H1 (cell line): ENCODE data around the gene TELO2. TPM values are rescaled to one million over a fixed set of nuclear protein-coding genes. Genes with fewer than 3 reads are reported as not detected.

Experiments
- CTCF ChIA-PET: fragments of 300-600 bp; sonication (Branson Sonifier 250); formaldehyde crosslinking; loops from one replicate; lab custom pipeline; 2021; ENCODE audit not compliant: partially characterized antibody; lab: Charles Lee
- POLR2A ChIA-PET: fragments of 300-600 bp; sonication (Branson Sonifier 250); formaldehyde crosslinking; loops from one replicate; lab custom pipeline; 2021; ENCODE audit warnings: inconsistent platforms; ENCODE audit not compliant: partially characterized antibody; lab: Charles Lee
- DNase-seq, 2 experiments: peaks; one replicate each; pipeline versions ENCODE4 v3.0.0 to v3.0.0-alpha.2; 2010 to 2022; ENCODE audit warnings: low spot score in 2 of 2, low read depth in 1 of 2, mixed read lengths in 1 of 2
- FAIRE-seq: peaks from 2 replicates; lab custom pipeline; 2011; peaks lifted over from hg19 to GRCh38; lab: Jason Lieb, UNC
- H2AFZ ChIP-seq: 2 replicates; pipeline ENCODE4 v1.8.1; 2012; ENCODE audit warnings: low read length, inconsistent platforms
- H2AK5ac ChIP-seq: 2 replicates; pipeline ENCODE4 v1.6.1; 2013; ENCODE audit warnings: low read depth, low read length
- H2BK120ac ChIP-seq: replicated peaks from 2 replicates; pipeline ENCODE3; 2013; ENCODE audit warnings: low read depth, low read length, inconsistent platforms
- H2BK12ac ChIP-seq: 2 replicates; pipeline ENCODE4 v1.6.1; 2013; ENCODE audit warnings: low read depth, low read length
- H2BK15ac ChIP-seq: 2 replicates; pipeline ENCODE4 v1.6.1; 2013; ENCODE audit warnings: low read length
- H2BK20ac ChIP-seq: 2 replicates; pipeline ENCODE4 v1.6.1; 2013; ENCODE audit warnings: low read length
- H2BK5ac ChIP-seq: 2 replicates; pipeline ENCODE4 v1.6.1; 2013; ENCODE audit warnings: low read depth, low read length
- H3K14ac ChIP-seq: 2 replicates; pipeline ENCODE4 v1.6.1; 2013; ENCODE audit warnings: inconsistent platforms; ENCODE audit not compliant: insufficient read length
- H3K18ac ChIP-seq: 2 replicates; pipeline ENCODE4 v1.6.1; 2013; ENCODE audit warnings: low read length; ENCODE audit errors: extremely low read depth
- H3K23ac ChIP-seq: 2 replicates; pipeline ENCODE4 v1.6.1; 2013; ENCODE audit warnings: inconsistent platforms; ENCODE audit not compliant: insufficient read length
- H3K23me2 ChIP-seq: 2 replicates; pipeline ENCODE4 v1.6.1; 2013; ENCODE audit warnings: low read depth, low read length
- H3K27ac ChIP-seq: 2 replicates; pipeline ENCODE4 v1.6.1; 2011; ENCODE audit warnings: low read depth, low read length, inconsistent platforms
- H3K27me3 ChIP-seq, 4 experiments: replicated peaks in 1 of 4; 1 replicate in 1 of 4; 2 replicates in 3 of 4; pipeline versions ENCODE4 v1.6.1 to v1.8.1; 2011 to 2013; ENCODE audit warnings: low read length in 3 of 4, mild to moderate bottlenecking in 3 of 4, inconsistent platforms in 2 of 4, mixed read lengths in 2 of 4, moderate library complexity in 1 of 4; ENCODE audit not compliant: control insufficient read depth in 3 of 4, insufficient read depth in 3 of 4; ENCODE audit errors: extremely low read depth in 1 of 4
- H3K36me3 ChIP-seq, 4 experiments: 2 replicates each; pipeline versions ENCODE4 v1.6.1 to v1.8.1; 2011 to 2013; ENCODE audit warnings: mild to moderate bottlenecking in 4 of 4, low read length in 3 of 4, moderate library complexity in 2 of 4, control low read depth in 1 of 4, inconsistent platforms in 1 of 4; ENCODE audit not compliant: insufficient read depth in 4 of 4, control insufficient read depth in 2 of 4
- H3K4ac ChIP-seq: replicated peaks from 2 replicates; pipeline ENCODE3; 2013; ENCODE audit warnings: low read length, low read depth, mixed read lengths, inconsistent platforms; ENCODE audit not compliant: insufficient read length
- H3K4me1 ChIP-seq, 4 experiments: replicated peaks in 1 of 4; 1 replicate in 1 of 4; 2 replicates in 3 of 4; pipeline versions ENCODE4 v1.6.1 to v1.8.1; 2011 to 2013; ENCODE audit warnings: low read length in 3 of 4, inconsistent platforms in 2 of 4, mixed read lengths in 1 of 4; ENCODE audit not compliant: insufficient read depth in 4 of 4, control insufficient read depth in 3 of 4
- H3K4me2 ChIP-seq, 2 experiments: 2 replicates each; pipeline versions ENCODE4 v1.6.1 to v1.8.1; 2011 to 2013; ENCODE audit warnings: low read depth in 2 of 2, low read length in 2 of 2, control low read depth in 1 of 2, inconsistent platforms in 1 of 2, mild to moderate bottlenecking in 1 of 2; ENCODE audit not compliant: insufficient read depth in 1 of 2
- H3K4me3 ChIP-seq, 4 experiments: fragments of 200-600, 300-600 bp in 1 of 4; sonication (generic), shearing (Covaris generic), sonication (Bioruptor Twin) in 1 of 4; 2 replicates each; pipeline versions ENCODE4 v1.5.1 to v1.8.1; 2011 to 2016; ENCODE audit warnings: low read length in 4 of 4, low read depth in 3 of 4, control low read depth in 2 of 4, inconsistent platforms in 2 of 4, mild to moderate bottlenecking in 2 of 4, mixed read lengths in 1 of 4, moderate library complexity in 1 of 4; ENCODE audit not compliant: insufficient read depth in 2 of 4; ENCODE audit errors: extremely low read depth in 1 of 4
- H3K56ac ChIP-seq: replicated peaks from 2 replicates; pipeline ENCODE3; 2013; ENCODE audit warnings: low read depth, mild to moderate bottlenecking, mixed read lengths, low read length, inconsistent platforms; ENCODE audit not compliant: insufficient read length
- H3K79me1 ChIP-seq: 2 replicates; pipeline ENCODE4 v1.6.1; 2013; ENCODE audit warnings: low read depth, low read length, control low read depth
- H3K79me2 ChIP-seq, 2 experiments: 2 replicates each; pipeline versions ENCODE4 v1.6.1 to v1.8.1; 2012 to 2013; ENCODE audit warnings: low read length in 2 of 2, mild to moderate bottlenecking in 2 of 2, inconsistent platforms in 1 of 2; ENCODE audit not compliant: insufficient read depth in 2 of 2, control insufficient read depth in 1 of 2
- H3K9ac ChIP-seq, 4 experiments: replicated peaks in 1 of 4; 1 replicate in 1 of 4; 2 replicates in 3 of 4; pipeline versions ENCODE4 v1.6.1 to v1.8.1; 2011 to 2013; ENCODE audit warnings: low read depth in 3 of 4, low read length in 3 of 4, control low read depth in 2 of 4, mild to moderate bottlenecking in 2 of 4, moderate library complexity in 2 of 4, inconsistent platforms in 1 of 4; ENCODE audit errors: extremely low read depth in 1 of 4
- H3K9me3 ChIP-seq, 2 experiments: 2 replicates each; pipeline versions ENCODE4 v1.6.1 to v1.8.1; 2012 to 2013; ENCODE audit warnings: mild to moderate bottlenecking in 2 of 2, moderate library complexity in 2 of 2, control low read depth in 1 of 2, inconsistent platforms in 1 of 2, low read depth in 1 of 2, low read length in 1 of 2, mixed read lengths in 1 of 2; ENCODE audit not compliant: insufficient read depth in 2 of 2
- H4K20me1 ChIP-seq, 2 experiments: replicated peaks in 1 of 2; 2 replicates each; pipeline versions ENCODE3 to v1.8.1; 2011 to 2013; ENCODE audit warnings: inconsistent platforms in 2 of 2, low read length in 2 of 2, mild to moderate bottlenecking in 1 of 2; ENCODE audit not compliant: insufficient read depth in 2 of 2, control insufficient read depth in 1 of 2
- H4K5ac ChIP-seq: 2 replicates; pipeline ENCODE4 v1.6.1; 2013; ENCODE audit warnings: low read length, low read depth, mixed read lengths, inconsistent platforms; ENCODE audit not compliant: insufficient read length
- H4K8ac ChIP-seq: 2 replicates; pipeline ENCODE4 v1.8.0; 2013; ENCODE audit warnings: mild to moderate bottlenecking, moderate library complexity, low read length, inconsistent platforms; ENCODE audit not compliant: insufficient read depth; ENCODE audit errors: extremely low read depth
- H4K91ac ChIP-seq: replicated peaks from 2 replicates; pipeline ENCODE3; 2013; ENCODE audit warnings: low read length, mixed read lengths, inconsistent platforms; ENCODE audit not compliant: insufficient read length
- ASH2L ChIP-seq: fragments of 200-600, 300-600 bp; sonication (generic); IDR thresholded peaks from one replicate; pipeline ENCODE4 v1.7.1; 2017; ENCODE audit warnings: low read length
- CREB1 ChIP-seq: IDR thresholded peaks from 2 replicates; pipeline ENCODE4 v1.6.1; 2012; ENCODE audit warnings: inconsistent platforms
- EGR1 ChIP-seq: IDR thresholded peaks from 2 replicates; pipeline ENCODE4 v1.6.1; 2011; ENCODE audit warnings: low read depth, low read length, borderline replicate concordance
- SP4 ChIP-seq: IDR thresholded peaks from 2 replicates; pipeline ENCODE4 v1.6.1; 2012; ENCODE audit warnings: low read length, inconsistent platforms
- YY1 ChIP-seq: IDR thresholded peaks from 2 replicates; pipeline ENCODE4 v1.6.1; 2011; ENCODE audit warnings: low read depth, mild to moderate bottlenecking, low read length
- WGBS, 2 experiments: shearing (Covaris generic) in 1 of 2; methylation state at CpG; one replicate each; pipeline versions ENCODE4 v1.1.6 to v1.1.7; 2013 to 2015; ENCODE audit warnings: low lambda C conversion rate in 2 of 2, mixed read lengths in 2 of 2, inconsistent platforms in 1 of 2, low coverage in 1 of 2, missing lambda C conversion rate in 1 of 2; ENCODE audit not compliant: insufficient replicate concordance in 2 of 2, insufficient coverage in 1 of 2, insufficient read length in 1 of 2; ENCODE audit errors: extremely low coverage in 1 of 2, missing lambda C conversion rate in 1 of 2; 5-methylcytosine and 5-hydroxymethylcytosine counted together
- polyA plus RNA-seq, 7 experiments: library from polyadenylated mRNA; depleted of rRNA in 3 of 7; stranded (reverse) in 5 of 7; unstranded in 2 of 7; fragments of >200 nt in 5 of 7; fragments of 200-250 nt in 2 of 7; gene quantifications; 1 replicate in 5 of 7; 2 replicates in 1 of 7; 4 replicates in 1 of 7; pipeline versions ENCODE4 v1.2.1 to v1.2.3, GENCODE V29; 2011 to 2013; ENCODE audit warnings: missing spikeins in 2 of 7, mixed read lengths in 2 of 7
- total RNA-seq: library from RNA; stranded (reverse); fragmentation: NEBNext Ultra II Directional; extraction: Animal tissue kit (Norgen Biotek cat#: 25700); gene quantifications from 2 replicates; pipeline ENCODE4 v1.2.1, GENCODE V29; 2021

TELO2 gene
- total and polyA plus RNA-seq, 2 of the 8 experiments (the other 6 are each of a cell fraction or from before 2014, with no cell fraction given) = 39.3 to 64.8 TPM

DNA sequence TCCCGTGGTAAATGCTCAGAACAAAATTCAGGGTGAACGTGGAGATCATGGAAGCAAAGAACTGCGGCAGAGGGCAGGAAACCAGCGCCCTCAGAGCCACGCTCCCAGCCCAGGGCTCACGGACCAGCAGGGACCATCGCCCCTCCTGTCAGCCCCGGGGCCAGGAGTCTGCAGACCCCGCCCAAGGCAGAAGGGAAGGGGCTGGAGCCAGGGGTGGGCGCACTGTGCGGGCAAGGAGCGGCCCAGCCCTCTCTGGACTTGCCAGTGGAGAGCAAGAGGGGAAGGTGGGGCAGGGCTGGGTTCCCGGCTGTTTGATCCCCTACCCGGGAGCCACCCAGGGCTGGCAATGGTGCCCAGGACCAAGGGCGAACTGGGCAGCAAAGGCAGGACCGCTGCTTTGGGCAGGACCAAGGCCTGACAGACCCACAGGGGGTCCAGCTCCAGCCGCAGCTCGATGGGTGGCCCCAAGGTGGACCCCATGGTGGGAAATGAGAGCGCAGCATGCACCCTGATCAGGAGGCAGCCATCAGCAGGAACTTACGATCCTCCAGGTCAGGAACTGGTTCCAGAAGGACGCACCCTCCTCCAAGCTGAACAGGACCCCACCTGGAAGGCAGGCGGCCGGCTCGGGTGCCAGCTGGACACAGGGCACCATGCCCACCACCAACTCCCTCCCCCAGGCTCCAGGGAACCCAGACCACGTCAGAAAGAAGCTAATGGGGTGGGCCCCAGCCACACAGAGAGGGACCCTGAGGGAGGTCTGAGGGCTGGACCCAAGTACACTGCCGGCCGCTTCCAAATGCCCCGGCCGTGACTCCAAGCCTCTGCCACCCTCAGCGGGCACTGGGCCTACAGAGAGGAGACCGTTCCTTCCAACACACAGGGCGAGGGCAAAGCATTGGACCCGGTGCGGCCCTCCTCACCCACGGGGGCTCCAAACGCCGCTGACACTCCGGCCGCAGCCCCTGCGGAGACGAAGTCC, 37.7 kb upstream of the TELO2 start:
- no peak overlapping the region for H3K4ac ChIP-seq
- peaks cover 0 to 35% (median 14%) of the 10 kb centered on the region in 4 experiments; a peak in 6 of 8 replicates for H3K36me3 ChIP-seq
- no peak overlapping the region for H3K56ac ChIP-seq
- no peak overlapping the region for H4K5ac ChIP-seq
- ChIA-PET POLR2A (interaction anchor here (1.1 to 1.3 kb wide), 2 partner anchors 12 kb away, joined by 3 to 4 read pairs; no protein-coding TSS in a partner anchor), CTCF (interaction anchor here (0.5 to 1.4 kb wide), 3 partner anchors 12 to 91 kb away, joined by 3 to 5 read pairs (median 3); partner anchors contain the start of gene CCDC154)
- no peak overlapping the region for H3K18ac ChIP-seq
- no peak overlapping the region for H3K4me3 ChIP-seq
- DNase-seq (no peak), FAIRE-seq (no peak)
- H3K27me3 ChIP-seq = no peaks in the 10 kb centered on the region
- no peak overlapping the region for H2AFZ ChIP-seq
- no peak overlapping the region for H3K23ac ChIP-seq
- no peaks in the 10 kb centered on the region for H3K9me3 ChIP-seq
- no peak overlapping the region for H3K4me2 ChIP-seq
- no peaks in the 10 kb centered on the region for H3K79me2 ChIP-seq
- peaks cover 2 to 6% of the 10 kb centered on the region in 2 experiments for H4K20me1 ChIP-seq
- H2AK5ac ChIP-seq = no peak overlapping the region
- H4K91ac ChIP-seq = no peak overlapping the region
- no peaks in the 10 kb centered on the region for H3K4me1 ChIP-seq
- no peak overlapping the region for H2BK5ac ChIP-seq
- no peak overlapping the region for H3K27ac ChIP-seq
- no peak overlapping the region for H2BK12ac ChIP-seq
- H2BK120ac ChIP-seq = no peak overlapping the region
- no peak overlapping the region for H4K8ac ChIP-seq
- no peaks in the 10 kb centered on the region for H3K23me2 ChIP-seq
- WGBS, 2 experiments = 94% methylated on average over 37 of the region's 41 CpGs; no CpG with 5 or more reads in 1 of the 2 experiments
- no peak overlapping the region for H3K14ac ChIP-seq
- TF ChIP-seq EGR1 = no peak
- no peak for TF ChIP-seq ASH2L
- TF ChIP-seq SP4 = no peak
- TF ChIP-seq YY1 = no peak
- no peak for TF ChIP-seq CREB1
- TF ChIP-seq, all 59 proteins: peak for 0
- H2BK15ac ChIP-seq = no peak overlapping the region
- H3K9ac ChIP-seq = no peak overlapping the region
- H2BK20ac ChIP-seq = no peak overlapping the region
- H3K79me1 ChIP-seq = no peaks in the 10 kb centered on the region; the same call in 1 of the 2 replicates
